ENCODE measurements around the gene DTX4. TPM values are rescaled to one million over a fixed set of nuclear protein-coding genes. Genes with fewer than 3 reads are reported as not detected.
"Not testable (repeated sequence)": the region's sequence is repeated elsewhere in the genome, so short reads cannot be mapped to it uniquely, and the experiment has no call there.

DTX4 gene
- total RNA-seq (24.0 TPM), polyA plus RNA-seq (14.8 TPM)

DNA sequence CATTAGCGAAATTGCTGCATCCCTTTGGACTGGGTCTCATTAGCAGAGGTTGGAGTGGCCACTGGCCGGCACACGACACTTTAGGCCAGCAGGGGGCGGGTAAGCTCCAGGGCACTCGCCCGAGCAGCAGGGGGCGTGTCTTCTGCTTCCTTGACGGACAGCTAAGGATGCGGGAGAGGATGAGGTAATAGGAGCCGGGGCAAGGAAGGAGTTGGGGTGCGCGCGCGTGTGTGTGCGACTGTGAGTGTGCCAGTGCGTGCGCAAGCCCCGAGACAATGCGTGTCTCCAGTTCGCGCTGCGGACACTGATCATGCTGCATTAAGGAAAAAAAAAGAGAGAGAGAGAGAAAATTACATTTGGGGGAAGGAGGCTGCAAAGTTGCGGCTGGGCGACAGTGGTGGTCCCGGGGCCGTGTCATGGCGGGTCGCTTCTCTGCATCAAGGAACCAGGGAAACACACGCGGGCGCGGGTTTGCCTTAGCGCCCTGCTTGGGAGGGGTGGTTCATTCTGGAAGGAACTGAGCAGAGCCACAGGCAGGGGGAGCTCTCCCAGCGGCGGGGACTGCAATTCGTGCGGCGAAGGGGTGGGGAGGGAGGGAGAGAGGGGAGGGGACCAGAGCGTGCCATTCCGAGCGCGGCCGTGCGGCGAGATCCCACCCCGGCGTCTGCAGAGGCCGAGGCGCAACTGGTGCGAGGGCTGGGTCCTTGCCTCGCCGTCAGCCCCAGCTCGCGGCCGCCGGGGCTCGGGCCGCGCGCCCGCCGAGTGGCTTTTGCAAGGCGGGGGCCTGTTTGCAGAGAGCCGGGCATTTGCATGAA is at the start of gene DTX4:
DTX4 (plus strand) TSS at position 625 of the 815 bp plus-strand sequence. CDS start 464 bp downstream, outside the sequence.
- peak; percentile 84 for DNase-seq (ENCODE audit: extremely low spot score)
- H3K27ac ChIP-seq (ENCODE audit: low read depth): peak within 1 kb of the TSS; percentile 86
- under 1% methylated on average over 64 of the region's 64 CpGs for WGBS
- no peaks in the 10 kb centered on the region for H3K36me3 ChIP-seq (ENCODE audit: insufficient read depth)
- H3K4me1 ChIP-seq (ENCODE audit: insufficient read depth): no peaks in the 10 kb centered on the region
- H3K4me3 ChIP-seq (ENCODE audit: low read depth, low read length): peak within 1 kb of the TSS; percentile 91

DNA sequence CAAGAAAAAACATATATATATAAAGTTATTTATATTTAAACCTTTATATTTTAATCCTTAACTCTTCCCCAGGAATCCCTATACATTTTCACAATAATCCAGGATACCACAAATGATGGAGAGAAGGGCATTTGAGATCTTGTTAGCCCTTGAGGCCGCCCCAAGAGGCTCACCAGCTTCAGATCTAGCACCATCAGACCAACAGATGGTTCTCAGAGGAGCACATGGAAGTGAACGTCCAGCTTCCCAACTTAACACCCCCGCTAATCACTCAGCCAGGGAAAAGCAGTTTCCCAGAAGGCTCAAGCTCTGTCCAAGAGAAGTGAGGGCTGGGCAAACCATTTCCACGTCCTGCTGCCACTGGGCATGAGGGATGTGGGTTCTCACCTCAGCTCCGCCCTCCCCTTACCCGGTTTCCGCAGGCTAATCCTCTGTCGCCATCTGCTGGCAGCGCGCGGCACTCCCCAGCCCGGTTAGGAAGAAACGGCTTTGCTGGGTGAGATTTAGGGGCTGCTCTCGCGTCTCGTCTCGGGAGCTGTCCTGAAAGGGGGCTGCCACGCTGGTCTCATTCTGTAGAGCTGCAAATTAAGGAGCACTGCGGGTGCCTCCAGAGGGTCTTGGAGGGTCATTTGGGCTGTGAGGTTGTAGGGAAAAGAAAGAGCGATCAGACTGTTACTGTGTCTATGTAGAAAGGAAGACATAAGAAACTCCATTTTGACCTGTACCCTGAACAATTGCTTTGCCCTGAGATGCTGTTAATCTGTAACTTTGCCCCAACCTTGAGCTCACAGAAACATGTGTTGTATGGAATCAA is 36.1 kb upstream of the DTX4 start:
- 12% methylated on average over 20 of the region's 20 CpGs for WGBS

DNA sequence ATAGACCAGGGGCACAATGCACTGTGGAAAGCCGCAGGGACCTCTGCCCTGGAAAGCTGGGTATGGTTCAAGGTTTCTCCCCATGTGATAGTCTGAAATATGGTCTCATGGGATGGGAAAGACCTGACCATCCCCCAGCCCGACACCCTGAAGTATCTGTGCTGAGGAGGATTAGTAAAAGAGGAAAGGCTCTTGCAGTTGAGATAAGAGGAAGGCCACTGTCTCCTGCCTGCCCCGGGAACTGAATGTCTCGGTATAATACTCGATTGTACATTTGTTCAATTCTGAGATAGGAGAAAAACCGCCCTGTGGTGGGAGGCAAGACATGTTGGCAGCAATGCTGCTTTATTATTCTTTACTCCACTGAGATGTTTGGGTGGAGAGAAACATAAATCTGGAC is 35.4 kb upstream of the DTX4 start:
- not testable (repeated sequence) for H3K4me3 ChIP-seq (ENCODE audit: low read depth, low read length); H3K36me3 ChIP-seq (ENCODE audit: insufficient read depth); H3K27ac ChIP-seq (ENCODE audit: low read depth); DNase-seq (ENCODE audit: extremely low spot score); H3K4me1 ChIP-seq (ENCODE audit: insufficient read depth)
- WGBS: 69% methylated on average over 6 of the region's 6 CpGs

More for the DNA sequence above, 36.1 kb upstream of the DTX4 start:
- peak; percentile 21 for DNase-seq (ENCODE audit: extremely low spot score)
- no peaks in the 10 kb centered on the region for H3K36me3 ChIP-seq (ENCODE audit: insufficient read depth)
- H3K27ac ChIP-seq (ENCODE audit: low read depth): no peak overlapping the region
- H3K4me1 ChIP-seq (ENCODE audit: insufficient read depth): no peaks in the 10 kb centered on the region
- H3K4me3 ChIP-seq (ENCODE audit: low read depth, low read length): no peak overlapping the region

DNA sequence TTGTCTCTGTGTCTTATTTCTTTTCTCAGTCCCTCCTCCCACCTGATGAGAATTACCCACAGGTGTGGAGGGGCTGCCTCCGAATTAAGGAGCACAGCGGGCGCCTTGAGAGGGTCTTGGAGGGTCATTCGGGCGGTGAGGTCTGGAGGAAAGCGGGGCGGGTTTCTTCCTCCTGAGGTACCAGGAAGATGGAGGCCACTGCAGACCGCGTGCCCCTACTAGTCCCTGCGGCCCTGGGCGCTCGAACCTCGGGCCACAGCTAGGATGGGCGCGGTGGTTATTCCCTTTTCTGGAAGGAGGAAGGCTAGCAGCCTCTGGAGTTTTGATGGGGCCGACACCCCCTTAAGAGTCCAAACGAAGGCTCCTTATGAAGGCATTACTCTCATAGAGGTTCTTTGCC is 34.7 kb upstream of the DTX4 start:
- no peak for DNase-seq (ENCODE audit: extremely low spot score)
- no peaks in the 10 kb centered on the region for H3K36me3 ChIP-seq (ENCODE audit: insufficient read depth)
- no peak overlapping the region for H3K27ac ChIP-seq (ENCODE audit: low read depth)
- 95% methylated on average over 17 of the region's 17 CpGs for WGBS
- no peak overlapping the region for H3K4me3 ChIP-seq (ENCODE audit: low read depth, low read length)
- no peaks in the 10 kb centered on the region for H3K4me1 ChIP-seq (ENCODE audit: insufficient read depth)

DNA sequence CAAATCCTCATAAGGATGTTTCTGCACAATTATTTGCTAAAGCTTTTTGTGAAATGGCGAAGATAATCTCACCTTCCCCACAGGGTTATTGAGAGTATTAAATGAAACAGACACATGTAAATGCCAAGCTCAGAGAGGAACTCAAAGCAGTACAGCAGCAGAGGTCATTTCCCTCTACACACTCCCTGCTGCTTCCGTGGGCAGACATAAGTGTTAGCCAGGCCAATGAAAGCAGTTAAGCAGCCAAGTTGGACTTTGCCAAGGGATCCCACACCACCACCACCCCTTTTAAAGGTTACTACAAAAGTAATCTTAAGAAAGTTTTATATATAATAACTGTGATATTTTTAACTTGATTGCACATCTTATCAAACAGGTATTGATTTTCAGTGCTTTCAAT is 33.3 kb upstream of the DTX4 start:
- 70% methylated on average over 2 of the region's 2 CpGs for WGBS
- Histone ChIP-seq H3K4me3 (ENCODE audit: low read depth, low read length) (no peak overlapping the region), H3K36me3 (ENCODE audit: insufficient read depth) (no peaks in the 10 kb centered on the region), H3K27ac (ENCODE audit: low read depth) (no peak overlapping the region), H3K4me1 (ENCODE audit: insufficient read depth) (no peaks in the 10 kb centered on the region)
- DNase-seq (ENCODE audit: extremely low spot score): no peak

DNA sequence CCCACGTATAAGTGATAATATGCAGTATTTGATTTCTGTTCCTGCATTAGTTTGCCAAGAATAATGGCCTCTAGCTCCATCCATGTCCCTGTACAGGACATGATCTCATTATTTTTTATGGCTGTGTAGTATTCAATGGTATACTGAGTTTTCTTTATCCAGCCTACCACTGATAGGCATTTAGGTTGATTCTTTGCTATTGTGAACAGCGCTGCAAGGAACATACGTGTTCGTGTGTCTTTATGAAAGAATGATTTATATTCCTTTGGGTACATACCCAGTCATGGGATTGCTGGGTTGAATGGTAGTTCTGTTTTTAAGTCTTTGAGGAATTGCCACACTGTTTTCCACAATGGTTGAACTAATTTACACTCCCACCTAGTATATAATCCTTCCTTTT is 30.7 kb upstream of the DTX4 start:
- Histone ChIP-seq H3K27ac (ENCODE audit: low read depth) (no peak overlapping the region), H3K36me3 (ENCODE audit: insufficient read depth) (no peaks in the 10 kb centered on the region), H3K4me3 (ENCODE audit: low read depth, low read length) (no peak overlapping the region), H3K4me1 (ENCODE audit: insufficient read depth) (peaks cover 2% of the 10 kb centered on the region)
- no peak for DNase-seq (ENCODE audit: extremely low spot score)
- 92% methylated on average over 4 of the region's 4 CpGs for WGBS

DNA sequence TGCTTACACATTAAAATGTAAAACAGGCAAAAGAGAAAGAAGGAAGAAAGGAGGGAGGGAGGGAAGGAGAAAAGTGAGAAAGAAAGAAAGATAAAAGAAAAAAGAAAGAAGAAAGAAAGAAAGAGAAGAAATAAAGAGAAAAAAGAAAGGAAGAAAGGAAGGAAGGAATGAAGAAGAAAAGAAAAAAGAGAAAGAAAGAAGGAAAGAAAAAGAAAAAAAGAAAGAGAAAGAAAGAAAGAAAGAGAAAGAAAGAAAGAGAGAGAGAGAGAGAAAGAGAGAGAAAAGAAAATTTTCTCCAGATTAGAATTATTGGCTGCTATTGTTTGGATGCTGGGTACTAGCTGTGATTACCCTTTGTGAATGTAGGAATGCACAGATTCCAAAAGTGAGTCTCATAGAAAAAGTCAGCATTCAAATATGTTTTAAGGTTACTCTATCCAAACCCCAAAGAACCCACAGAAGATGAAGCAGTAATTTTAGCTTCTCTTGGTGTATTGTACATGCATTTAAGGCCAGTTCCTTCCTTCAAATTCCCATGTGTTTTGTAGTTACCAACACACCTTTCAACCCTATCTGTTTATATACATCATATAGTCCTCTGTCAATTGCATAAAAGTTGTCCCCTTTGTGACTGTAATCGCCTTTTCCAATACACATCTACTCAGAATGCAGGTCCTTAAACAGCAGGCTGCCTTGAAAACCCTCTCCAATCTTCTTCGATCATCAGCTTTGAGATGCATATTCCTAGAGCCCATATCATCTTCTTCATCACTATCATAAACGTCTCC is 30.1 kb upstream of the DTX4 start:
- no peak for DNase-seq (ENCODE audit: extremely low spot score)
- WGBS: 5% methylated on average over 3 of the region's 3 CpGs
- H3K4me3 ChIP-seq (ENCODE audit: low read depth, low read length): peak overlapping the region; percentile 65
- peaks cover 2% of the 10 kb centered on the region for H3K4me1 ChIP-seq (ENCODE audit: insufficient read depth)
- peak overlapping the region; percentile 77 for H3K27ac ChIP-seq (ENCODE audit: low read depth)
- H3K36me3 ChIP-seq (ENCODE audit: insufficient read depth): no peaks in the 10 kb centered on the region

DNA sequence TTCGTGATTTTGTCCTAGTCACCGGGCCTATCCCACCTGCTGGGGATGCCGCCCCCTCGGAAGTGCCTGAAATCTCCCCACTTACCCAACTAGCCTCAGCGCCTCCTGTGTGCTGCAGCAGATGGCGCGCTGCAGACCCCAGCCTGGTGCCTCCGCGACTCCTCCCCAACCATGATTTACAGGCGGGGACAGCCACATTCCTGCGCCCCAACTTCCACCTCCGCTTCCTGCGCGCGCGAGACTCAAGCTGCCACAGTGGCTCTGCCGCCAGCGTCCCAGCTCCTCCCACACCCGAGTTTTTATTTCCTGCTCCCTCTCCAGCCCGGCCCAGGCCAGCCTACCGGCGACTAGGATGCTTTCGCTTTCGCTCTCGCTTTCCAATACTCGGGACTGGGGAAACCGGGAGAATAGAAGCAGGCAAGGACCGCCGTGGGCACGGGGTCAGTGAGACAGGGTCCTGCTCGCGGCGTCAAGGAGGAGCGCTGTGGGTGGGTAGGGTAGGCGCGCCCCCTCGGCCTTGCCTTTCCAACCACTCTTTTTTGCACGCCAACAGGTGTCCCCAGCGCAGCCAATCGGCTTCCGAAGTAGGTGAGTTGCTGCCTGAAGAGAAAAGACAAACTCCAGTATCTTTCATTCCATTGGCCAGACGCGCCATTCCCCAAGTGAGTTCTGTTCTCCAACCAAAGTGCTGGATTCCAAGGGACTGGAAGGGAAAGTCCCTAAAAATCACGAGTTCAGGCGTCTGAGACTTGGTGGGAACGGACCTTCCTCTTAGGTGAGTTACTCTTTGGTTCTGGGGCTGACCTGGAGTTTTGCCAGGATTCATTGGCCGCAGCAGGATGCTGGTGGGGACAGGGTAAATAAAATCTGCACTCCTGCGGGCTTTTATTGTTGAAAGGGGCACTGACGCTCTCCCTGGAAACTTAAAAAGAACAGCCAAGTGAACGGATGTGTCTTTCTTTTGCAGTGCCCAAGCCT is 29.1 kb upstream of the DTX4 start, which contains the start of gene FAM111A:
FAM111A (plus strand) TSS at position 327 of the 978 bp plus-strand sequence. CDS start 6,017 bp downstream, outside the sequence.
- Histone ChIP-seq H3K27ac (ENCODE audit: low read depth) (peak within 1 kb of the TSS; percentile 77), H3K4me3 (ENCODE audit: low read depth, low read length) (peak within 1 kb of the TSS; percentile 65), H3K36me3 (ENCODE audit: insufficient read depth) (no peaks in the 10 kb centered on the region), H3K4me1 (ENCODE audit: insufficient read depth) (peaks cover 2% of the 10 kb centered on the region)
- WGBS: under 1% methylated on average over 50 of the region's 50 CpGs
- DNase-seq (ENCODE audit: extremely low spot score): peak; percentile 83

DNA sequence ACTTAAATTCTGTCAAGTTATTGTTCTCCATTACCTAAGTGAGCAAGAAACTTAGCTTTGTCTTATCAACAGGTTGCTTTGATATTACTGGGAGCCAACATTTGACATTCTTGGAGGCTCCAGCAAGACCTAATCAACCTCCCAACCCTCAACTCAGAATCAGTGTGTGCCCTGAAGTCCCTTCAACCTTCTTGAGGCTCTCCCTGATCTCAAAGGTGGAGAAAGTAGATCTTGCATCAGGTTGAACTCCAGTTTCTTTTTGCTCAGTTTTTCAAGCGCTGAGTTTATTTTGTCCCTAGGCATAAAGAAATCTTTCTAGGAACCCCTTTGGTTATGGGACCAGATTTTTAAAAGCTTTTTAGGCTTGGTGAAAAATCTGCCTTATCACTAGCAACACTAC is 27.8 kb upstream of the DTX4 start:
- H3K36me3 ChIP-seq (ENCODE audit: insufficient read depth): no peaks in the 10 kb centered on the region
- DNase-seq (ENCODE audit: extremely low spot score): no peak
- H3K27ac ChIP-seq (ENCODE audit: low read depth): peak overlapping the region; percentile 66
- peaks cover 2% of the 10 kb centered on the region for H3K4me1 ChIP-seq (ENCODE audit: insufficient read depth)
- H3K4me3 ChIP-seq (ENCODE audit: low read depth, low read length): peak overlapping the region; percentile 64
- WGBS: 86% methylated on average over 1 of the region's 1 CpG

DNA sequence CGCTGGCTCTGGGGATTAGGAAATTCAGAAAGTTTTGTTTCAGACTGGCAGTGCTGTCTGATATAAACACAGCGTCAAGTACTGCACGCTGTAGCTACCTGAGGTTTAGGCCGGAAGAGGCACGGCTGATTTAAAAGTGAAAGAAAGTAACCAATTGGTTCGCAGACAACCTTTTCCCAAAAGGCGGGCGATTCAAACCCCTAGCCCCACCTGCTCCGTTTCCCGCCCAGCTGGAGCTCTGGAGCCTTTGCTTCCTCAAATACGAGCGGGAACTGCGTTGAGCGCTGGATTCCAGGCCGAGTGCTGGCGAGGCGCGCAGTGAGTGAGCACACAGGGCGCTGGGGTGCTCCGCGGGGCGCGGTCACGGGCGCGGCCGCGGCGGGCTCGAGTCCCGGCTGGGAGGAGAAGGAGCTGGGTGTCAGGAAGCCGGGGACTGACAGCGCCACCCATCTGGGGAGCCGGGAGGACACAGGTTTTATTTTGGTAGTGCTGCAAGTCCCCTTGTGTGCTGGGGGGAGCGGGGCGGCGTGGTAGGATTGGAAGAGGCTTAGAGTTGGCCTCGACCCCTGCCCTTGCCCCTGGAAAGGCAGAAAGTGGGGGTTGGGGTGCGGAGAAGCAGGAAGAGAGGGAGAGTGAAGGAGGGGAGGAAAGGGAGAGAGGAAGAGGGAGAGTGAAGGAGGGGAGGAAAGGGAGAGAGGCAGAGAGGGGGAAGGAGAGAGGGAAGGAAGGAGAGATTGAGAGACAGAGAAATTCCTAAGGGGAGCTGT is 27.2 kb upstream of the DTX4 start:
- Histone ChIP-seq H3K4me3 (ENCODE audit: low read depth, low read length) (peak overlapping the region; percentile 64), H3K4me1 (ENCODE audit: insufficient read depth) (peaks cover 2% of the 10 kb centered on the region), H3K27ac (ENCODE audit: low read depth) (peak overlapping the region; percentile 66), H3K36me3 (ENCODE audit: insufficient read depth) (no peaks in the 10 kb centered on the region)
- WGBS: 1% methylated on average over 39 of the region's 39 CpGs
- DNase-seq (ENCODE audit: extremely low spot score): peak; percentile 83

DNA sequence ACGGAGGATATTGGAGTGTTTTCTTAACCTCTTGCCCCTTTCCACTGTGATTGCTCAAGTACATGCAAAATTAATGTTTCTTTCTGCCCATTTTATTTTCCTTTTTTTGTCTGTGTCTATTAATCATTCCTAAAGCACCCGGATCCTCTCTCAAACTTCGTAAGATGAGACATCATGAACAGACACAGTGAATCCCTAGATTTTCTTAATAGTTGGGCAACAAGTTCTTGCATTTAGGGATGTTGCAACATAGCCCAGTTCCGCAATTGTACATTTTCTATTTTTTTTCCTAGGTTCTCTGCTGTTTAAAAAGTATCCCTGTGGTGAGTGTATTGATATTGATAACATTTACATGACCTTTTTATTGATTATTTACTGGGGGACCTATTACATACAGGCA is 26.4 kb upstream of the DTX4 start:
- no peaks in the 10 kb centered on the region for H3K36me3 ChIP-seq (ENCODE audit: insufficient read depth)
- H3K4me1 ChIP-seq (ENCODE audit: insufficient read depth): peaks cover 2% of the 10 kb centered on the region
- 61% methylated on average over 4 of the region's 4 CpGs for WGBS
- H3K4me3 ChIP-seq (ENCODE audit: low read depth, low read length): no peak overlapping the region
- no peak overlapping the region for H3K27ac ChIP-seq (ENCODE audit: low read depth)
- DNase-seq (ENCODE audit: extremely low spot score): no peak

DNA sequence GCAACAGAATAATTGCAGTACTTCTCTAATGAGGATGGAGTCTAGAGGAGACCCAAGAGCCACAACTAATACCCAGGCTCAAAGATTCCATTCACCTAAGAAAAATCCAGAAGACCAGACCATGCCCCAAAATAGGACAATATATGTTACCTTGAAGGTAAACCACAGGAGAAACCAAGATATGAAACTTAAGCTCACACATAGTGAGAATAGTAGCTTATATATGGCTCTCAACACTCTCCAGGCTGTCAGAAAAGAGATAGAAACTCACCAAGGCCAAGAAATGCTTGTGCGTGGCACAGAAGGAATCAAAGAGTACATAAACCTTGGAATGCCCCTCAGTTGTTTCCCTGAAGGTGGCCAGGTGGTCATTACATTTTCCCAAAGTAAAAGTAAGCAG is 20.2 kb upstream of the DTX4 start:
- H3K36me3 ChIP-seq (ENCODE audit: insufficient read depth): no peaks in the 10 kb centered on the region
- 92% methylated on average over 1 of the region's 1 CpG for WGBS
- H3K27ac ChIP-seq (ENCODE audit: low read depth): no peak overlapping the region
- H3K4me3 ChIP-seq (ENCODE audit: low read depth, low read length): no peak overlapping the region
- DNase-seq (ENCODE audit: extremely low spot score): no peak
- no peaks in the 10 kb centered on the region for H3K4me1 ChIP-seq (ENCODE audit: insufficient read depth)

Data from urinary bladder (tissue), 4 donors.